CD4-positive, alpha-beta T cell treated with Interleukin-6 for 4 hours (primary cell): ENCODE data around the gene KREMEN1.

Source experiments
- DNase-seq: peaks from one replicate; pipeline ENCODE4 v3.0.0-alpha.2; 2020; ENCODE audit warnings: mixed read lengths

The KREMEN1 gene

DNA sequence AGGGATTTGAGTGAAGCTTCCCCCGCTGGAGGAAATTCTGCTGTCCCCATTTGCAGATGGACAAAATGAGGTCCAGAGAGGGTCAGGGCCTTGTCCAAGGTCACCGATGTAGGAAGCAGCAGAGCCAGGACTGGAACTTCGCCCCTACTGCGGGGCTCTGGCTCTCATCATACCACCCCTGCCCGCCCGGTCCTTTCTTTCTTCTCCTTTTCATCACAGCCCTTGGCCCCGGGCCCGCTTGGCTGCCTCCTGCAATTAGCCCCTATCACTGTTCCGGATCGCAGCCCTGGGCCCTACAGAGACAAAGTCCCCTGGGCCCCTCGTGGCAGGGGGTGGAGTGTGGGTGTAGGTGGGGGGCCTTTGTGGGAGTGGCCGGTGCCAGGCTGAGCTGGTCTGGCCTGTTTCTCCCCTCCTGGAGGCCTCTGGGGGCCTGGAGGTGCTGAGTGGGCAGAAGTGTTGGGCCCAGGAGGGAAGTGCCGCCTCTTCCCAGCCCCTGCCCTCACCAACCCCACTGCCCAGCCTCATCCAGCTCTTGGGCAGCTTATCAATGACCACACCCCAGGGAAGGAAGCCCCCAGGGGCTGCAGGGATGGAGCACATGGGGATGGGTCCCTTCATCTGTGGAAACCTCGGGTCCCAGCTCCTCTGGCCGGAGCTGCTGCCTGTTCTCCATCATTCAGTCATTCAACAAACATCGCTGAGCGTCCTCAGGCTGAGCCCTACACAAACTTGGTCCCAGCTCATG lies 136.2 kb downstream of the KREMEN1 start:
- no peak for DNase-seq

DNA sequence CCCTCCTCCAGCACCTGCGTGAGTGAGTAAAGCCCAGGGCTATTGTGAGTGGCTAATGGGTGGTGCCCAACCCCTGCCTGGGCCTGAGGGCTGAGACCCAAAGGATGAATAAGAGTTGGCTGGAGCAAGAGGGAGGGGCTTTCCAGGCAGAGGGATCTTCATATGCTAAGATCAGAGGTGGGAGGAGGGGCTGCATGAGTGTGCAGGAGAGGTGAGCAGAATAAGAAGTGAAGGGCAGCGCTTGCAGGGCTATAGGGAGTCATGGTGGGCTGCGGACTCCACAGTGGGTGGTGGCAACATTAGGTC lies 136.7 kb downstream of the KREMEN1 start:
- no peak for DNase-seq

DNA sequence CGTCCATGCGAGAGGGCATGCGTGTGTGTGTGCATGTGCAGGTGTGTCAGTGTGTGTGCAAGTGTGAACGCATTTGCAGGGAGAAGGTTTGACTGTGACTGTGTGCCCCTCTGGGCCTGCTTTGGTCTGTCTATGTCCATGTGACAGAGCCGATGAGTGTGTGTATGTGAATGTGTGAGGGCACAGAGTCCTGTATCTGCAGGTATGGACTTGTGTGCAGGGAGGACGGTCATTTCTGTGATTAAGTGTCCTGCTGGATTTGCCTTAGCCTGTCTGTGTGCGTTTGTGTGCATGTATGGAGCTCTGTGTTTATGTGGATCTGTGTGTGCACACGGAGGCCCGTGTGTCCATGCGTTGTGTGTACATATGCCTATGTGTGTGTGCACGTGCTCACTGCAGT lies 138.2 kb downstream of the KREMEN1 start:
- DNase-seq: no peak

DNA sequence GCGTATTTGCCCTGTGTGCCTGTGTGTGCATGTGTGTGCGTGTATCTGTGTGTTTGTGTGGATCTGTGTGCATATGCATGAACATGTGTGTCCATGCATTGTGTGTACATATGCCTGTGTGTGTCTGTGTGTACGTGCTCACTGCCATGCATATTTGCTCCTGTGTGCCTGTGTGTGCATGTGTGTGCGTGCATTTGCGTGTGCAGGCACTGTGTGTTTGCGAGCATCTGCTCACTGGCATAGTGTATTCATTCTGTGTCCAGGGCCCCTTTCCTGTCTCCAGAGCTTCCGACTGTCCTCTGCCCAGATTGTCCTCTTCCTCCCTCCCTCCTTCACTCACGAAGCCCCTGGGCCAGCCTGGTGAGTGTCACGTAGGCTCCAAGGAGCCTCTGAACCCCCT lies 138.6 kb downstream of the KREMEN1 start:
- no peak for DNase-seq

DNA sequence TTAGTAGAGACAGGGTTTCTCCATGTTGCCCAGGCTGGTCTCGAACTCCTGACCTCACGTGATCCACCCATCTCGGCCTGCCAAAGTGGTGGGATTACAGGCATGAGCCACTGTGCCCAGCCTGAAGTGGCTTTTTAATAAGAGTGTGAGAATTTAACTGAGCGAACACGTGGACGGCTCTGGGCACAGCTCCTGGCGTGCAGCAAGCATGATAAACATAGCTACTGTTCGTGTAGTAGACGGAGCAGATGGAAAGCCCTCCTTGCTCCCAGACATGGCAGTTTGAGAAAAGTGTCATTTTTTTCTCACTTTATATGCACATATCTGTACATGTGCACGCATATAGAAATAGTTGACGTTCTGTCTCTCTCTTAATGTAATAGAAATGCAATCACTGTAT lies 139.9 kb downstream of the KREMEN1 start:
- DNase-seq: no peak

DNA sequence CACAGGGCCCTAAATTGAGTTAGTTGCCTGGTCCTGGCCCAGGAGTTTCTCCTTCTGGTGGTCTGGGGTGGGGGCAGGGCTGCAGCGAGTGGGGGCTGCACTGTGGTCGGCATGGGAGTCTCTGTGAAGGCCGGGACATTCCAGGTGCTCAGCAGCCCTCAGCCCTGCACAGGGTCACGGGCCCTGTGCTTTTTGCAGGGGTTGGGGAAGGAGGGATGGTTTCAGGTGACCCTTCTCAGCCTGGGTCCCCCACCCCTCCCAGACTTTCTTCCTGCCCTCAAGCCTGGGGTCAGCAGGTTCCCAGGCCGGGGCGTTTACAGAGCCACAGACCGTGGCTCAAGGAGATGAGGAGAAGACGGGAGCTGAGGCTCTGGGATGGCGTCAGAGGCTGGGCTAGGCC lies 140.7 kb downstream of the KREMEN1 start:
- DNase-seq: no peak

DNA sequence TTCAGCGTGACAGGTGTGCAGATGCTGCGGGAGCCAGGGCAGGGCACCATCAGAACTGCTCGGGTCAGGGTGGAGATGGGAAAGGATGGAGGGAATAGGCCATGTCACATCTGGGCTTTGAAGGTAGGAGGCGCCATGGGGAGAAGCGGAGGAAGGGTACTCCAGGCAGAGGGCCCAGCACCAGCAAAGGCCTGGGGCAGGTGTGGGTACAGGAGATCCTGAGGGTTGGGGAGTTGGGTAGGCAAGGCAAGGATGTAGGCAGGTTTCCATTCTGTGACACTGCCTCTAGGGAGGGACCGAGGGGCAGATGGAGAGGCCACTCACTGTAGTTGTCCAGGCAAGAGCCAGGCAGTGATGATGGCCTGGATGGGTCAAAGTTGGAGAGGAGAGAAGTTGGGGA lies 141.4 kb downstream of the KREMEN1 start:
- no peak for DNase-seq

DNA sequence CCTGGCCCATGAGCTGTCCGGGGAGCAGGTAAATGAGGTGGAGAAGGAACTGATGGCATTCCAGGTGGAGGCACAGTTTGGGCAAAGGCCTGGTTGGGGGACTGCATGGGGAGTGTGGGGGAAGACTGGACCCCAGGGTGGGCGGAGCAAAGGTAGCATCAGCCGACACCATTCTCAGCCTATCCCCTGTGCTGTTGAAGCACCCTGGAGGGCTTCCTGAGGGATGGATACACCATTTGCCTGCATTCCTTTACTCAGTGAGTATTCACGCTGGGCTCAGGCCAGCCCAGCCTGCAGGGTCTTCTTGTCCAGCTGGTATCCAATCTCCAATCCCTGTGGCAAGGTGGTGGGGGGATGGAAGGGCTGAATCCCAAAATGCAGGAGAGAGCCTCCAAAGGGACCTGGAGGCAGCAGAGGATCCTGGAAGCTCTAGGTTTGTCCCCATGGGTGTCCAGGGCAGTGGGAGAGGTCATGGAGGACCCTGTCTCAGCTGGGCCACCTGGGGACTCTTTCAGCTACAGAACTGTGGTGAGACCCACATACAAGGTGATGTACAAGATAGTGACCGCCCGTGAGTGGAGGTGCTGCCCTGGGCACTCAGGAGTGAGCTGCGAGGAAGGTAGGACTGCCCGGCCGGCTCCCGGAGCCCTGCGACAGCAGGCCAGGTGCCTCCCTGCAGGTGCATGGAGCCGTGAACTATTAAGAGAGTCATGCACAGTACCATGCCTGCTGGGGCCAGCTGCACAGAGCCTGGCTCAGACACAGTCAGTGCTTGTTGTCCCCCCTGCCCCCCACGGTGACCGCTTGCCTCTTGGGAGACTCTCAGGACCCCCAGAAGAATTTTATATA lies 142.4 kb downstream of the KREMEN1 start:
- DNase-seq: no peak

DNA sequence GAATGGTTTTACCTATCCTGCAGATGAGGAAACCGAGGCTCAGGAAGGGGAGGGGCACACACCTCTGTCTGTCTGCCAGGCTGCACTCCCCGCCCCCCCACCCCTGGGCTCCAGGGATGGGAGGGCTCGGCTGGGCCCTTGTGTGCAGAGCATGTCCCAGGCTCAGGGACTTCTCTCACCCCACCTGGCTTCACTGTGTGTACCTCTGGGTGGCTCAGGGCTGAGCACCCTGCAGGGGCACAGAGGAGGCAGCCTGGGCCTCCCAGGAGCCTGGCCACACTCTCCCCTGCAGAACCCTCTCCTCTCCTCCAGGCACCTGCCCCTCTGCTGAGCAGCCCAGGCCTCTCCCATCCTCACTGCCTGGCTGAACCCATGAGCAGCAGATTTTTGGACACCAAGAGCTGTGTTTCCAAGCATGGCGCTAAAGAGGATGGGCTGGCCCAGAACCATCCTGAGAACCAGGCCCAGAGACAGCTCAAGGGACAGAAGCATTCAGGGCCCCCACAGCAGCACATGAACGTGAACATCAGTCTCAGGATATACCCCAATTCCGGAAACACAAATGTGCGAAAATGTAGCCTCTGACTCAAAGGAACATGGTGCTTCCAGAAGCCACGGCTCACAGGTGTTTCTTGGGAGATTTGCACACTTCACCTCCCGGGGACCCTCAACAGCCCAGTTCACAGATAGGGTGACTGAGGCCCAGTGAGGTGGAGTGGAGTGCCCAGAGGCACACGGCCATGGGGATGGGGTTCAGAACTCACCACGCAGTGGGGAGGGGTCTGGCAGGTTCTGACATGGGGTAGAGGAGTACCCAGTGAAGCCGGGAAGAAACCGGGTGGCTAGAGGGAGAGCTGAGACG lies 143.4 kb downstream of the KREMEN1 start:
- DNase-seq: no peak

DNA sequence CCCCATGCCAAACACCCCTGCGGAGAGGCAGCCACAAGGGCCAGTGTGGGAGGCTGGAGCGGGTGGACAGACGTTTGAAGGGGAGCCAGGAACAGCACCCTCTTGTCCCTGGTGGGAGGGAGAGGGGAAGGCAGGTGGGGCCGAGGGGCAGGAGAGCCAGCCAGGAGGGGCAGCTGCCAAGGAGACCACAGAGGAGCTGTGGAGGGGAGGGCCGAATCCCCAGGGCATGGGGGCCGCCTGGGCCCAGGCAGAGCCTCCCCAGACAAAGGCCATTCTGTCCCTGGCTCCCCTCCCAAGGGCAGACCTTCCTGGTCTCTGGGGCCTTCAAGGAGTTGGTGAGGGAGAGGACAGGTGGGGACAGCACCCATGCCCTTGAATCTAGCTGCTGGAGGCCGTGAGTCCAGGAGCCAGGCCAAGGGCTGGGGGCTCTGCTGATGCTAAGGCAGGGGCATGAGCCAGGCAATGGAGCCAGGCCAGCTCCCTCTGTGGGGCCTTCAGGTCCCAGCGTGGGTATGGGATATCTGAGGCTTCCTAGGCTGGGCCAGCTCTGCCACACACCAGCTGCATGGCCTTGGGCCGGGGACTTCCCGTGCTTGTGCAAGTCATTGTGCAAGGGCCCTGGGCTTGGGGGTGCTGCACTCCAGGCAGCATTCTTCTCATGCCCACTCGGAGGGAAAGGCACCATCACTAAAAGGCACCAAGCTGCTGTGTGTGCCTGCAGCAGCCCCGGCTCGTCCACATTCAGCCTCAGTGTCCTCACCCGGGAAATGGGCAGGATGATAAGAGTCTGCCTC lies 144.2 kb downstream of the KREMEN1 start:
- no peak for DNase-seq
